GM18867 (cell line): ENCODE results near the gene ARMC9.
"Not testable (repeated sequence)": the region's sequence is repeated elsewhere in the genome, so short reads cannot be mapped to it uniquely, and the experiment has no call there.

Experiments
- ATAC-seq: cut with Tn5 transposase; IDR thresholded peaks from one replicate; pipeline ENCODE4 v1.9.1; 2021; ENCODE audit warnings: mild to moderate bottlenecking, moderate library complexity; ENCODE audit not compliant: unreplicated experiment

ARMC9 gene

GRCh38 chr2:231394211-231395141 is 196.0 kb downstream of the ARMC9 start:
- peak; percentile 53 for ATAC-seq

GRCh38 chr2:231395188-231396057 is 197.0 kb downstream of the ARMC9 start, which contains the start of gene B3GNT7:
Gene B3GNT7, plus strand, starts transcription at chr2:231395710. Its CDS starts 94 bp downstream, at chr2:231395804.
- no peak for ATAC-seq

GRCh38 chr2:231396058-231396821 is 197.8 kb downstream of the ARMC9 start:
- no peak for ATAC-seq

GRCh38 chr2:231397011-231397927 is 198.8 kb downstream of the ARMC9 start:
- ATAC-seq = no peak

GRCh38 chr2:231397928-231398294 is 199.5 kb downstream of the ARMC9 start:
- no peak for ATAC-seq

GRCh38 chr2:231398585-231398984 is 200.2 kb downstream of the ARMC9 start:
- no peak for ATAC-seq

GRCh38 chr2:231399046-231399852 is 200.8 kb downstream of the ARMC9 start:
- ATAC-seq = no peak

GRCh38 chr2:231399853-231400680 is 201.6 kb downstream of the ARMC9 start:
- ATAC-seq = no peak

- ATAC-seq = not testable (repeated sequence)
Observed at GRCh38 chr2:231400681-231401080, 202.2 kb downstream of the ARMC9 start.

- ATAC-seq = not testable (repeated sequence)
Observed at GRCh38 chr2:231401101-231401500, 202.7 kb downstream of the ARMC9 start.

- ATAC-seq = not testable (repeated sequence)
Observed at GRCh38 chr2:231403421-231404182, 205.2 kb downstream of the ARMC9 start.

GRCh38 chr2:231404183-231404578 is 205.8 kb downstream of the ARMC9 start:
- not testable (repeated sequence) for ATAC-seq

GRCh38 chr2:231405601-231406367 is 207.4 kb downstream of the ARMC9 start:
- not testable (repeated sequence) for ATAC-seq

GRCh38 chr2:231407686-231408085 is 209.3 kb downstream of the ARMC9 start:
- not testable (repeated sequence) for ATAC-seq

- ATAC-seq = not testable (repeated sequence)
Observed at GRCh38 chr2:231408304-231408703, 209.9 kb downstream of the ARMC9 start.

- ATAC-seq = no peak
Observed at GRCh38 chr2:231409776-231410175, 211.3 kb downstream of the ARMC9 start.
